Measurements from ENCODE around the gene NPAS4.
"Not testable (repeated sequence)": the region's sequence is repeated elsewhere in the genome, so short reads cannot be mapped to it uniquely, and the experiment has no call there.

The NPAS4 gene

GRCh38 chr11:66457826-66458225, 37.0 kb downstream of the NPAS4 start:
- H3K27ac ChIP-seq, result no peak overlapping the region
- H3K27me3 ChIP-seq (ENCODE audit: insufficient read depth, low read depth, severe bottlenecking), result no peaks in the 10 kb centered on the region
- TF ChIP-seq CTCF (IDR thresholded peaks at IDR 0.05; ENCODE audit: low read depth, low read length), result no peak
- no peak overlapping the region for H3K4me3 ChIP-seq (ENCODE audit: low read depth, low read length)
- no peak for DNase-seq
- no peaks in the 10 kb centered on the region for H3K9me3 ChIP-seq (ENCODE audit: severe bottlenecking)
- H3K36me3 ChIP-seq, result no peaks in the 10 kb centered on the region

GRCh38 chr11:66459138-66459778, 38.4 kb downstream of the NPAS4 start:
- Histone ChIP-seq H3K4me3 (ENCODE audit: low read depth, low read length) (no peak overlapping the region), H3K9me3 (ENCODE audit: severe bottlenecking) (no peaks in the 10 kb centered on the region), H3K27me3 (ENCODE audit: insufficient read depth, low read depth, severe bottlenecking) (no peaks in the 10 kb centered on the region), H3K27ac (no peak overlapping the region), H3K36me3 (no peaks in the 10 kb centered on the region)
- no peak for TF ChIP-seq CTCF (IDR thresholded peaks at IDR 0.05; ENCODE audit: low read depth, low read length)
- DNase-seq, result no peak

GRCh38 chr11:66462010-66462409, 41.2 kb downstream of the NPAS4 start:
- TF ChIP-seq CTCF (IDR thresholded peaks at IDR 0.05; ENCODE audit: low read depth, low read length), result no peak
- Histone ChIP-seq H3K36me3 (no peaks in the 10 kb centered on the region), H3K9me3 (ENCODE audit: severe bottlenecking) (no peaks in the 10 kb centered on the region), H3K27ac (no peak overlapping the region), H3K4me3 (ENCODE audit: low read depth, low read length) (no peak overlapping the region), H3K27me3 (ENCODE audit: insufficient read depth, low read depth, severe bottlenecking) (no peaks in the 10 kb centered on the region)
- DNase-seq, result no peak

- no peaks in the 10 kb centered on the region for H3K9me3 ChIP-seq (ENCODE audit: severe bottlenecking)
- DNase-seq, result no peak
- no peaks in the 10 kb centered on the region for H3K27me3 ChIP-seq (ENCODE audit: insufficient read depth, low read depth, severe bottlenecking)
- no peak overlapping the region for H3K4me3 ChIP-seq (ENCODE audit: low read depth, low read length)
- no peak for TF ChIP-seq CTCF (IDR thresholded peaks at IDR 0.05; ENCODE audit: low read depth, low read length)
- no peak overlapping the region for H3K27ac ChIP-seq
- no peaks in the 10 kb centered on the region for H3K36me3 ChIP-seq
Observed at GRCh38 chr11:66462911-66463310, 42.1 kb downstream of the NPAS4 start.

- not testable (repeated sequence) for H3K27me3 ChIP-seq (ENCODE audit: insufficient read depth, low read depth, severe bottlenecking); DNase-seq; H3K9me3 ChIP-seq (ENCODE audit: severe bottlenecking); H3K27ac ChIP-seq; H3K4me3 ChIP-seq (ENCODE audit: low read depth, low read length); H3K36me3 ChIP-seq
Observed at GRCh38 chr11:66464116-66464515, 43.3 kb downstream of the NPAS4 start.

- no peak for TF ChIP-seq CTCF (IDR thresholded peaks at IDR 0.05; ENCODE audit: low read depth, low read length)
- no peaks in the 10 kb centered on the region for H3K27me3 ChIP-seq (ENCODE audit: insufficient read depth, low read depth, severe bottlenecking)
- no peaks in the 10 kb centered on the region for H3K9me3 ChIP-seq (ENCODE audit: severe bottlenecking)
- H3K4me3 ChIP-seq (ENCODE audit: low read depth, low read length), result no peak overlapping the region
- peaks cover 12% of the 10 kb centered on the region for H3K36me3 ChIP-seq
- no peak for DNase-seq
- no peak overlapping the region for H3K27ac ChIP-seq
Observed at GRCh38 chr11:66464916-66465315, 44.1 kb downstream of the NPAS4 start.
